Aorta (tissue), 5 donors: ENCODE results near the gene MGMT. TPM values are rescaled to one million over a fixed set of nuclear protein-coding genes. Genes with fewer than 3 reads are reported as not detected.

Source experiments
- ATAC-seq: fragments of 200-7000 bp; cut with Tn5 transposase; one replicate; pipeline ENCODE4 v1.9.1; 2022; ENCODE audit warnings: moderate library complexity; ENCODE audit not compliant: low FRiP score
- DNase-seq, 2 donors: peaks; one replicate each; pipeline ENCODE4 v3.0.0-alpha.2; 2020
- H3K27ac ChIP-seq, 2 donors: one replicate each; pipeline ENCODE4 v1.5.1; 2013; ENCODE audit warnings: low read length in 2 of 2, mild to moderate bottlenecking in 2 of 2, moderate library complexity in 2 of 2, control low read depth in 1 of 2, inconsistent platforms in 1 of 2, low read depth in 1 of 2
- H3K27me3 ChIP-seq, 2 donors: one replicate each; pipeline ENCODE4 v1.6.1; 2013; ENCODE audit warnings: control low read depth in 1 of 2, low read length in 1 of 2, mild to moderate bottlenecking in 1 of 2, moderate library complexity in 1 of 2; ENCODE audit not compliant: insufficient read depth in 2 of 2, control insufficient read depth in 1 of 2
- H3K36me3 ChIP-seq, 2 donors: one replicate each; pipeline ENCODE4 v1.6.1; 2013; ENCODE audit warnings: control low read depth in 1 of 2, low read length in 1 of 2, mild to moderate bottlenecking in 1 of 2; ENCODE audit not compliant: insufficient read depth in 2 of 2, control insufficient read depth in 1 of 2
- H3K4me1 ChIP-seq, 2 donors: one replicate each; pipeline ENCODE4 v1.6.1; 2013; ENCODE audit warnings: low read length in 2 of 2, control low read depth in 1 of 2, mild to moderate bottlenecking in 1 of 2, moderate library complexity in 1 of 2; ENCODE audit not compliant: insufficient read depth in 2 of 2, control insufficient read depth in 1 of 2
- H3K4me3 ChIP-seq, 2 donors: one replicate each; pipeline ENCODE4 v1.5.1; 2013; ENCODE audit warnings: low read length in 2 of 2, control low read depth in 1 of 2, mild to moderate bottlenecking in 1 of 2
- H3K9me3 ChIP-seq: one replicate; pipeline ENCODE4 v1.6.1; 2013; ENCODE audit warnings: mild to moderate bottlenecking, low read length; ENCODE audit not compliant: control insufficient read depth
- WGBS, 2 donors: extraction: QIAGEN DNeasy Blood & Tissue Kit; methylation state at CpG; one replicate each; pipeline ENCODE4 v1.1.7; 2013; 5-methylcytosine and 5-hydroxymethylcytosine counted together
- intact Hi-C, 2 donors: fragments of 100-400 bp; cut with DNase I; formaldehyde crosslinking; loops; one replicate each; pipeline versions ENCODE4 v1.14.2 to v1.15.0; 2022
- polyA plus RNA-seq, 2 donors: library from polyadenylated mRNA; stranded (reverse); fragments of 200-250 nt; gene quantifications; one replicate each; pipeline ENCODE4 v1.2.3, GENCODE V29; 2013
- total RNA-seq, 2 donors: library from RNA; stranded (reverse); fragmentation: NEBNext Ultra II Directional; extraction: Animal tissue kit (Norgen Biotek cat#: 25700); gene quantifications; one replicate each; pipeline ENCODE4 v1.2.1, GENCODE V29; 2021
- donor health status: healthy with polysubstance abuse.
- donor health status: Bipolar disorder and iron deficiency.
- donor health status: DM: no; HTN: no; CAD: no.
- donor health status: DM: no; HTN: no; CAD: no.
- donor health status: DM: yes; HTN: yes; CAD: no.

The MGMT gene
- total and polyA plus RNA-seq, 4 donors: 8.8 to 30.0 (median 14.1) TPM

DNA sequence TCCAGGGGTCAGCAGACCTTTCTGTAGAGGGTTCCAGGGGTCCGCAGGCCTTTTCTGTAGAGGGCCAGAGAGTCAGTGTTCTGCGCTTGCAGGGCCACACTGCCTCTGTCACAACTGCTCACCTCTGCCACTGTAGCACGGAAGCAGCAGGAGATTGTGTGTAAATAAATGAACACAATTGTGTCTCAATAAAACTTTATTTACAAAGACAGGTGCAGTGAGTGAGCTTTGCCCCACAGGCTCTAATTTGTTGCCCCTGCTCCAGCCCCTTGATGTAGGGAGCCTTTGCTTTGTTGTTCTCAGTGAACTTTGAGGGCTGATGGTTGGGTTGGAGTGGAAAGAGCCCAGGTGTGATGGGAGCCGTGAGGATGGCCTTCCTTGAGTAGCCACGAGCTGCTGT, 67.8 kb downstream of the MGMT start:
- intact Hi-C loops: no loop called here
- Histone ChIP-seq H3K9me3 (no peaks in the 10 kb centered on the region), H3K4me3 (no peak overlapping the region), H3K27me3 (no peaks in the 10 kb centered on the region), H3K27ac (no peak overlapping the region), H3K4me1 (no peaks in the 10 kb centered on the region), H3K36me3 (no peaks in the 10 kb centered on the region)
- 93 to 96% methylated on average over 5 of the region's 5 CpGs for WGBS, 2 donors
- DNase-seq: no peak
- no peak for ATAC-seq

DNA sequence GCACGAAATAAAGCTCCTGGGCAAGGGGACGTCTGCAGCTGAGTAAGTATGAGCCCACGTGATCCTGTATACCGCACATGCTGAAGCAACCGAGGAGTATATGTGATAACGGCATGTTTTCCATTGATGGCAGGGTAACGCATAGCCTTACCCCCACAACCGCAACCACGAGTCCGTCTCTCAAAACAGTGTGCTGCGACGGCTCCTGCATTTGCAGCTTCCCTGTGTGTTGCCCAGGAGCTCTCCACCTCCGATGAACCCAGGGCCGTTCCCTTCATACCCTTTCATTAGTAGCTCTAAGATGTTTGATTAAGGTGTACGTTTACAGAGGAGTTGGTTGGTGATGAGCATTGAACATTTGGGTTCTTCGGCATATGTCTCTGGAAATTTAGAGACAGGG, 69.3 kb downstream of the MGMT start:
- Histone ChIP-seq H3K27ac (no peak overlapping the region), H3K4me3 (no peak overlapping the region), H3K27me3 (no peaks in the 10 kb centered on the region), H3K9me3 (no peaks in the 10 kb centered on the region), H3K36me3 (no peaks in the 10 kb centered on the region), H3K4me1 (no peaks in the 10 kb centered on the region)
- ATAC-seq (no peak), DNase-seq (no peak)
- WGBS, 2 donors: 97% methylated on average over 16 of the region's 16 CpGs
- intact Hi-C loops: no loop called here

DNA sequence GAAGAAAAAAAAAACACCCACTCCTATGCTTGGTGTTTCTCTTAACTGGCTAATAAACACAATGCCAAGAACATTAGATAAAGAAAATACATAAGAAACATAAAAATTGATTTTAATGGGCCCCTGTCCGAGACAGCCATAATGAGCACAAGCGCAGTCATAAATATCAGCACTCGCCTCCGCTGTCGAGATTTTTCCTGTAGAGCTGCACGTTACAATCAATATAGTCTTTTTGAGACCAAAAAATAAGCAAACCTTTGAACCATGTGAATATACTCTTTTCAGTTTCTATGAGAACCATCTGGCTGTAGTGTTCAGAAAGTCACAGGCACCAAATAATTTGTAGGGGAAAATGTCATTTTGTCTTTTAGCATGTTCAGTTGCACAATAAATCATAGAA, 70.1 kb downstream of the MGMT start:
- Histone ChIP-seq H3K9me3 (no peaks in the 10 kb centered on the region), H3K4me3 (no peak overlapping the region), H3K27ac (no peak overlapping the region), H3K27me3 (no peaks in the 10 kb centered on the region), H3K4me1 (no peaks in the 10 kb centered on the region), H3K36me3 (no peaks in the 10 kb centered on the region)
- 87 to 96% methylated on average over 6 of the region's 6 CpGs for WGBS, 2 donors
- DNase-seq (no peak), ATAC-seq (no peak)
- intact Hi-C loops: no loop called here

DNA sequence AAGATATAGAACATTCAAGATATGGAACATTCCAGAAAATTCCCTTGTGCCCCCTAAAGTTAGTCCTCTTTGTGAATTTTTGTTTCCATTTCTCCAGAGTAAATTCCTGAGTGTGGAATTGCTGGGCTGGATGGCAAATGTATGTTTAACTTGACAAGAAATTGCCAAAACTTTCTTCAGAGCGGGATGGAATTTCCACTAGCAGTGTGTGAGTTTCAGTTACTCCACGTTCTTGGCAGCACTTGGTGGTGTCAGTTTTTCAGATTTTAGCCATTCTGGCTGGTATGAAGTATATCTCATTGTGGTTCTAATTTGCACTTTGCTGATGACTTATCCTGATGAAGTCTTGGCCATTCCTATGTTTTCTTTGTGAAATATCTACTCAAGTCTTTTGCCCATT, 71.2 kb downstream of the MGMT start:
- H3K27me3 ChIP-seq: no peaks in the 10 kb centered on the region
- ATAC-seq (no peak), DNase-seq (no peak)
- H3K4me1 ChIP-seq: no peaks in the 10 kb centered on the region
- H3K36me3 ChIP-seq: no peaks in the 10 kb centered on the region
- WGBS, 2 donors: 71 to 74% methylated on average over 2 of the region's 2 CpGs
- H3K9me3 ChIP-seq: no peaks in the 10 kb centered on the region
- H3K4me3 ChIP-seq: no peak overlapping the region
- intact Hi-C loops: no loop called here
- no peak overlapping the region for H3K27ac ChIP-seq

DNA sequence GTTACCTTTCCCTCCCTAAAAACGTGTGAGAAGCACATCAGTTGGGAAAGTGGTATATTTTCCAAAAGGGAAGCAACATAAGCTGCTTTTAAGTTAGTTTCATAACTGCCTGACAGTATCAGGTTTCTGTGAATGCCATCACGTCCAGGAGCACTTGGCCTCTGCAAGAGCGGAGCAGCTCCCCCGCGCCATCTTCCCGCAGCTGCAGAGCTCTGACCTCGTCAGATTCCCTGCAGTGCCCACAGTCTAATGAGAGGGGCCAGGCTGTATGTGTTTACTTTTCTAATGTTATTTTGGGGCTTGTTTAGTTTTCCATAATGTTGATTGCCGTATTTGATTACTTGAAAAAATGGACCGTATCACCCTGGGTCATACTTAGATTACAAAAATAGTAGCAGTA, 74.2 kb downstream of the MGMT start:
- Histone ChIP-seq H3K27ac (no peak overlapping the region), H3K9me3 (no peaks in the 10 kb centered on the region), H3K27me3 (no peaks in the 10 kb centered on the region), H3K4me1 (no peaks in the 10 kb centered on the region), H3K36me3 (no peaks in the 10 kb centered on the region), H3K4me3 (no peak overlapping the region)
- intact Hi-C loops: no loop called here
- ATAC-seq: no peak
- DNase-seq: no peak
- WGBS, 2 donors: 92 to 94% methylated on average over 9 of the region's 9 CpGs

DNA sequence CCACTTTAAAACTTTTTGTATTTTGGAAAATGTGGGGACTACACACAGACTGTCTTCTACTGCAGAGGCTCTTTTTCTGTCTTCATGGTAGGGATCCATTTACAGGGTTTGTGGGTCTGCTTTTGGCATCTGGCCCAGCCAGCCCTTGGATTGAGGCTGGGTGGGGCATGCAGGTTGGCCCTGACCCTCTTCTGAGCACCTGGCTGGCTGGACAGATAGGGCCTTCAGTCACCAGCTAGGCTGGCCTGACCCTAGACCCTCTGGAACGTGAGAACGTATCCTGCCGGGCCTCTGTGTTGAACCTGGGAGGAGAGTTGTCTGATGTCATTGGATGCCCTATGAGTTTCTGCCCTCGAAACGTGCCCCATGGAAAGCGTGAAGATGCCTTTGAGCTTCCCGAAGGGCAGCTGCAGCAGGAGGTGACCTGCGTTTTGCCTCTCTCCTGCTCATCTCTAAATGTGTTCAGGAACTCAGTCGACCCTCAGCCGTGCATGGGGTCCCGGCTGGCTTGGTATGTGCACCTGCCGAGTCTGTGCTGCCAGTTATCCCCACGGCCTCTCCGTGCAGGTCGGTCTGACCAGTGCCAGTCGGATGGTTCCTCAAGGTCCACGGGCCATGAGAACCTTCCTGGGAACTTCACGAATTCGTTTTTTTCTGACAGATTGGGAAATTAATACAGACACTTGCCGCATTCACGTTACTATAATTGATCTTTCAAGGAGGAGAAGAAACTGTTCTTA, 74.9 kb downstream of the MGMT start:
- Histone ChIP-seq H3K4me1 (no peaks in the 10 kb centered on the region), H3K4me3 (no peak overlapping the region), H3K9me3 (no peaks in the 10 kb centered on the region), H3K27ac (no peak overlapping the region), H3K36me3 (no peaks in the 10 kb centered on the region), H3K27me3 (no peaks in the 10 kb centered on the region)
- DNase-seq (no peak), ATAC-seq (no peak)
- 97% methylated on average over 21 of the region's 21 CpGs for WGBS, 2 donors
- intact Hi-C loops: no loop called here

DNA sequence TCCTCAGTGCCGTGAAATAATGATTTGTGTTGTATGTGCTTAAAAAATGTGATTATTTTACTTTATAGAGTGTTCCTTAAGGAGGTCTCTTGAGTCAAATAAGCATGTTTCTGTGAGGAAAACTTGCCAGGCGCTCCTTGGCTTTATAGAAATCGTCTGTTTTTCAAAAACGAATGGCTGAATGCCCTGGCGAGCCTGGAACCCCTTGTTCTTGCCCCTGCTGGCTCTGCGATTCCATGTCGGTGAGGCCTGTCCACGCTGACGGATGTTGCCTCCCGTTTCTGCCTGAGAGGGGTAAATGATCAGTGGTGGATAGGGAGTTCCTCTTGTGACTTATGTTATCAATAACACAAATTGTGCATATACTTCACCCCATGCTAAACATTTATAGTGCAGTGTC, 75.5 kb downstream of the MGMT start:
- H3K36me3 ChIP-seq: no peaks in the 10 kb centered on the region
- H3K27ac ChIP-seq: no peak overlapping the region
- no peaks in the 10 kb centered on the region for H3K9me3 ChIP-seq
- H3K4me1 ChIP-seq: no peaks in the 10 kb centered on the region
- 90 to 92% methylated on average over 10 of the region's 10 CpGs for WGBS, 2 donors
- peak in 1 of 2 donors; percentile 57 for DNase-seq
- no peaks in the 10 kb centered on the region for H3K27me3 ChIP-seq
- intact Hi-C loops: no loop called here
- no peak overlapping the region for H3K4me3 ChIP-seq
- no peak for ATAC-seq

DNA sequence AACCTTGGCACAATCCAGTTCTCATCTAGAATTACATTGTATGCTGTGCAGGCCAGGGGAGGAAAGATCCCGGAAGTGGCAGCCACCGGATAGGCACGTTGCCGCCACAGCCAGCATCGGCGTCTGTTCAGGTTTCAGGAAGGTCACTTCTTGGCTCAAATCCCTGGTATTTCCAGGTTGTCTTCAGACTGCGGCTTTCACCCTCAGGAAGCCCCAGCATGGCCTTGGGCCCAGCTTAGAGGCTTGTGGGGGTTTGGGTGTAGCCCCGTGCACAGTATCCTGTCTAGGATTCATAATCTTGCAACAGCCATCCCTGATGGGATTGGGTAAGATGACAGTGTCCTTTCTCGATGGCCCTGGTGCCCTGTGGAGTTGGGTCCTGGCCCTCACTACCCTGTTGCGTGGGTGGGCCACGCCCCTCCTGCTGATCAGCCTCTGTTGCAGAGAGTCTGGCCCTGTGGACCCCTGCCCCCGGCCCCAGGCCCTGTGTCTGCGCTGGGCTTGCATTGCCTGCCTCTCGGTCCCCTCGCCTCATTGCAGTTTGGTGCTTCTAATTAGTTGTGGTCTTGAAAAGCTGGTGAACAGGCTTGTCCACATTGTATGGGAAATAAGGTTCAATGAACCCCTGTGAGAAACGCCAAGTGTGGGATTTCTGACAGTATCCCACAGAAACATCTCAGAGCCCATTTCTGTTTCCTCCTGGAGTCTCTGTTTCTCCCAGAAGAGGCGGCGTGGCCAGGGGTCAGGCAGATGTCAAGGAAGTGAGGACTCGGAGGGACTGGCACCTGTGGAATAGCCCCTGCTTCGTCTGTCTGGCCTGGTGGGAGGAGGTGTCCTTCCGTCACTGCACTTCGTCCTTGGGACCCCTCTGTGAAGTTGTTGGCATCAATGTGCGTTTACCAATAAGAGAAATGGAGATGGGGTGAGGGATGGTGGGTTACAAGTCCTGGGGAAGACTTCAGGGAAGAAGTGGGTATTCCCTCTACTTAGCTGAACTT, 77.5 kb downstream of the MGMT start:
- 88 to 97% methylated on average over 22 to 23 of the region's 23 CpGs for WGBS, 2 donors
- Histone ChIP-seq H3K9me3 (no peaks in the 10 kb centered on the region), H3K4me3 (no peak overlapping the region), H3K4me1 (no peaks in the 10 kb centered on the region), H3K36me3 (no peaks in the 10 kb centered on the region), H3K27ac (no peak overlapping the region), H3K27me3 (no peaks in the 10 kb centered on the region)
- DNase-seq (no peak), ATAC-seq (peak; percentile 8)
- intact Hi-C loops: no loop called here
